OCI-LY7 (cell line): ENCODE data around the gene PAK1. TPM values are rescaled to one million over a fixed set of nuclear protein-coding genes. Genes with fewer than 3 reads are reported as not detected.

ENCODE experiments used
- BruUV-seq: library from RNA; stranded (reverse); fragments of 400-500 nt; replicated peaks from 2 replicates; lab custom pipeline; 2021; lab: Mats Ljungman, UMichigan
- CTCF ChIA-PET: fragments of 300-600 bp; sonication (Branson Sonifier 250); formaldehyde crosslinking; loops from one replicate; lab custom pipeline; 2022; ENCODE audit warnings: antibody characterized with exemption; ENCODE audit not compliant: unreplicated experiment; lab: Charles Lee
- POLR2A ChIA-PET: fragments of 300-600 bp; sonication (Branson Sonifier 250); formaldehyde crosslinking; loops from one replicate; lab custom pipeline; 2022; ENCODE audit warnings: antibody characterized with exemption; lab: Charles Lee
- DNase-seq: peaks from one replicate; pipeline ENCODE4 v3.0.0-alpha.2; 2015; ENCODE audit warnings: low spot score
- H2AFZ ChIP-seq: fragments of 200-600 bp; sonication (generic), shearing (Covaris generic); 2 replicates; pipeline ENCODE4 v1.6.1; 2014; ENCODE audit warnings: mild to moderate bottlenecking, antibody characterized with exemption, low read length, moderate library complexity
- H3K27ac ChIP-seq: fragments of 200-600 bp; sonication (generic); 2 replicates; pipeline ENCODE4 v1.5.1; 2014; ENCODE audit warnings: mixed run types, low read depth, mild to moderate bottlenecking, moderate library complexity, low read length, inconsistent platforms; ENCODE audit not compliant: poor library complexity, severe bottlenecking
- H3K36me3 ChIP-seq: fragments of 200-600 bp; sonication (generic); 2 replicates; pipeline ENCODE4 v1.6.1; 2014; ENCODE audit warnings: mild to moderate bottlenecking, antibody characterized with exemption, low read length, moderate library complexity, mixed read lengths; ENCODE audit not compliant: insufficient read depth
- H3K4me1 ChIP-seq: fragments of 200-600 bp; sonication (generic); 2 replicates; pipeline ENCODE4 v1.5.1; 2014; ENCODE audit warnings: mild to moderate bottlenecking, low read length; ENCODE audit not compliant: insufficient read depth, poor library complexity, severe bottlenecking
- H3K4me2 ChIP-seq: fragments of 200-600 bp; sonication (generic); 2 replicates; pipeline ENCODE4 v1.6.1; 2014; ENCODE audit warnings: mild to moderate bottlenecking, low read length
- H3K4me3 ChIP-seq: fragments of 200-600 bp; sonication (generic); 2 replicates; pipeline ENCODE4 v1.5.1; 2014; ENCODE audit warnings: mild to moderate bottlenecking, low read depth, low read length; ENCODE audit not compliant: poor library complexity, severe bottlenecking
- H3K79me2 ChIP-seq: fragments of 200-600 bp; sonication (generic); 2 replicates; pipeline ENCODE4 v1.6.1; 2016; ENCODE audit warnings: low read depth, mild to moderate bottlenecking, low read length, moderate library complexity, mixed read lengths; ENCODE audit not compliant: insufficient read depth
- H3K9me2 ChIP-seq: fragments of 200-600 bp; sonication (generic); 2 replicates; pipeline ENCODE4 v1.6.1; 2016; ENCODE audit warnings: mild to moderate bottlenecking, low read length, mixed read lengths; ENCODE audit not compliant: insufficient read depth
- H3K9me3 ChIP-seq: fragments of 200-600 bp; sonication (generic); 2 replicates; pipeline ENCODE4 v1.6.1; 2014; ENCODE audit warnings: mild to moderate bottlenecking, mixed run types, low read length, mixed read lengths
- H4K20me1 ChIP-seq: fragments of 200-600 bp; sonication (generic); 2 replicates; pipeline ENCODE4 v1.6.1; 2014; ENCODE audit warnings: mild to moderate bottlenecking, antibody characterized with exemption, low read length, moderate library complexity, mixed read lengths; ENCODE audit not compliant: insufficient read depth
- EZH2phosphoT487 ChIP-seq: fragments of 200-600 bp; sonication (generic); IDR thresholded peaks from 2 replicates; pipeline ENCODE4 v1.6.1; 2018; ENCODE audit warnings: low read depth, borderline replicate concordance, mild to moderate bottlenecking, mixed run types, antibody characterized with exemption, low read length, moderate library complexity, mixed read lengths
- intact Hi-C: fragments of 100-400 bp; cut with micrococcal nuclease; formaldehyde crosslinking; loops from one replicate; pipeline ENCODE4 v1.10.0; 2022; ENCODE audit not compliant: unreplicated experiment
- total RNA-seq, 2 experiments: library from RNA; depleted of rRNA in 1 of 2; stranded (reverse); fragments of >200 nt in 1 of 2; shearing (Covaris generic) in 1 of 2; gene quantifications; 2 replicates each; pipeline ENCODE4 v1.2.3, GENCODE V29; 2014 to 2022
- TF ChIP-seq, protein P1 (sequence below): fragments of 200-600 bp; sonication (generic); conservative IDR thresholded peaks from 2 replicates; pipeline ENCODE4 v1.5.1; 2014; ENCODE audit warnings: mild to moderate bottlenecking, antibody characterized with exemption, low read length, moderate library complexity, mixed read lengths

The PAK1 gene
- total RNA-seq, 2 experiments from 2014 or later: 1.0 to 3.4 TPM

DNA sequence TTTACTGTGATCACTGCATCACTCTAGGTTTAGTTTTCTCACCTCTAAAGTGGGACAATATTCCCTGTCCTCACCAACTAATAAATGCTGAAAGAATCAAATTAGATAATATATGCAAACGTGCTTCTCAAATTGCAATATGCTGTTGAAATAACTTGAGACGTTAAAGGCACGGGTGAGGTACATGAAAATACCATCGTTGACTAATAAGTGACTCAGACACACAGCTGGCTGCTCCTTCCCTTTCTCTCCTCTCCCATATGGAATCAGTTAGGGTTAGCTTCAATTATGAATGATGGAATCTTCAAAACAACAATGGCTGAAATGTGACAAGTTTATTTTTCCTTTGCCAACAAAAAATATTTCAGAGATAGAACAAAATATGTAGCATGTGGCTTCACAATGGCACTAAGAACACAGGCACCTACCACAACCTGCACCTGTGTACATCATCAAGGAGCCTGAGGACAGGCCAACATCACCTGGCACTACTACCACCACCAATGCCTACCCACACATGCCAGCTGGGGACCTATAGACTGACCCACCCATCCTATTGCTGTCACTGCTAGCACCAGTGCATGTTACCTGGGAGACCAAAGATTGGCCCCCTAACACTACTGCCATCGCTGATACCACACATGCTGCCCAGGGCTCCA, 186.2 kb downstream of the PAK1 start:
- no peak overlapping the region for H3K27ac ChIP-seq
- no peaks in the 10 kb centered on the region for H3K36me3 ChIP-seq
- H3K9me2 ChIP-seq: no peaks in the 10 kb centered on the region
- no peak for DNase-seq
- no peak for TF ChIP-seq EZH2phosphoT487
- H3K4me2 ChIP-seq: no peak overlapping the region
- POLR2A ChIA-PET: no interaction called here
- BruUV-seq: no TSS peak
- CTCF ChIA-PET: no interaction called here
- no peak overlapping the region for H2AFZ ChIP-seq
- no peaks in the 10 kb centered on the region for H4K20me1 ChIP-seq
- intact Hi-C loops: no loop called here
- H3K4me1 ChIP-seq: no peaks in the 10 kb centered on the region
- no peaks in the 10 kb centered on the region for H3K79me2 ChIP-seq
- H3K4me3 ChIP-seq: no peak overlapping the region
- H3K9me3 ChIP-seq: no peaks in the 10 kb centered on the region

DNA sequence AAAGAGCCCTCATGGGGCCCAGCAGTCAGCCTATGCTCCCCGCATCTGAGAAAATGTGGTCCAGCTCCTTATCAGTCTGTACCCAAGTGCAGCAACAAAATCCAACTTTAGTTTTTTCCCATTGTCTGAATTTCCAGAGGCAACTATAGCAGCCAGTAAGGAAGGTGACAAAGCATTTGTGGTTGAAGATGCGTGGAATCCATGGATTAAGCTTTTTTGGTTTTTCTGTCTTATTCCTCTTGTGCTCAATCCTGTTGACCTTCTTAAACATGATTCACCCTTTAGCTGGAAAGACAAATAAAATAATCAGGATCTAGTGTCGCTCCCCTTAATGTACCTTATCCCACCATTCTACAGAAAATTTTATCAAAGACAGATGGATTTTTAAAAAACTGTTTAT, 186.8 kb downstream of the PAK1 start:
- BruUV-seq: no TSS peak
- Histone ChIP-seq H3K79me2 (no peaks in the 10 kb centered on the region), H3K9me3 (no peaks in the 10 kb centered on the region), H3K4me1 (no peaks in the 10 kb centered on the region), H3K4me3 (no peak overlapping the region), H3K36me3 (no peaks in the 10 kb centered on the region), H3K27ac (no peak overlapping the region), H2AFZ (no peak overlapping the region), H3K4me2 (no peak overlapping the region), H3K9me2 (no peaks in the 10 kb centered on the region), H4K20me1 (no peaks in the 10 kb centered on the region)
- DNase-seq: no peak
- intact Hi-C loops: no loop called here
- TF ChIP-seq EZH2phosphoT487: no peak
- TF ChIP-seq, protein P1, sequence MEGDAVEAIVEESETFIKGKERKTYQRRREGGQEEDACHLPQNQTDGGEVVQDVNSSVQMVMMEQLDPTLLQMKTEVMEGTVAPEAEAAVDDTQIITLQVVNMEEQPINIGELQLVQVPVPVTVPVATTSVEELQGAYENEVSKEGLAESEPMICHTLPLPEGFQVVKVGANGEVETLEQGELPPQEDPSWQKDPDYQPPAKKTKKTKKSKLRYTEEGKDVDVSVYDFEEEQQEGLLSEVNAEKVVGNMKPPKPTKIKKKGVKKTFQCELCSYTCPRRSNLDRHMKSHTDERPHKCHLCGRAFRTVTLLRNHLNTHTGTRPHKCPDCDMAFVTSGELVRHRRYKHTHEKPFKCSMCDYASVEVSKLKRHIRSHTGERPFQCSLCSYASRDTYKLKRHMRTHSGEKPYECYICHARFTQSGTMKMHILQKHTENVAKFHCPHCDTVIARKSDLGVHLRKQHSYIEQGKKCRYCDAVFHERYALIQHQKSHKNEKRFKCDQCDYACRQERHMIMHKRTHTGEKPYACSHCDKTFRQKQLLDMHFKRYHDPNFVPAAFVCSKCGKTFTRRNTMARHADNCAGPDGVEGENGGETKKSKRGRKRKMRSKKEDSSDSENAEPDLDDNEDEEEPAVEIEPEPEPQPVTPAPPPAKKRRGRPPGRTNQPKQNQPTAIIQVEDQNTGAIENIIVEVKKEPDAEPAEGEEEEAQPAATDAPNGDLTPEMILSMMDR: no peak
- ChIA-PET POLR2A (no interaction called here), CTCF (no interaction called here)

DNA sequence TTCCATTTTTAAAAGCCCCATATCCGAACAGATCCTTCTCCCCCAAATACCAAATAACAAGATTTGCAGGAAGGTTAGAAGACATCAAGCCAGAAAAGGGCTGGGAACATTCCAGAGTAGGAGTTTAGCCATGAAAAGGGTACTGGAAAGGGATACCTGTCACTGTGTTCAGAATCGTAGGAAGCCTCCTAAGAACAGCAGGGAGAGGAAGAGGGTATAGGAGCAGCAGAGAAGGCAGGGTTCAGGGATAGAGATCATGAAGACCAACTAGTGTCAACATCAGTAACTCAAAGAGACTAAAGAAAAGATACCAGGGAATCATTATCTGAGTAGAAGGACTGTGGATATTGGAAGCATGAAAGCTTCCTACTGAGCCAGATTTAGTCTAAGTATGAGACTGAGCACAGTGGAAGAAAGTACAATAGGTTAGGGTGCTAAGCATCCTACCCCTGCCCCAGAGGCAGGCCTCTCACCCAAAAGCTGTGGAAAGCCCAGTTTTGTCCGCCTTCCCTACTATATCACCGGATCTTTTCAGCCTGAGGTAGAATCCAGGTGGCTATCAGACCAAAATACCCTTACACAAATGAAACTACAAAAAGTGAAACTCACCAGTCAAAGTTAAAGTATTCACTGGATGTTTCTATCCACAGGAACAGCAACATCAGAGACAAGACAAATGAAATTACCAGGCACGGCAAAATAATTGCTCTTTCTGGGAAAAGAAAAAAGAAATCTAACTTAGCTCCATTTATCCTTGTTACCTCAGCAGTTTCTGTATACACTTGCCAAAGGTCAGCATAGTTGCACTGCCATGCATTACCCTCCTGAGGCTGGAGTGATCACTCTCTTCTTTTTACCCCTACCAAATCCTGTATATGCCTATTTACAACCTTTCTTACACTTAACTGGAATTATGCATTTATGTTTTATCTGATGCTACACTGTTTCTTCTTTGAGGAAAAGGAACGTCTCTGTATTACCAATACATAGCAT, 189.1 kb downstream of the PAK1 start:
- H4K20me1 ChIP-seq: no peaks in the 10 kb centered on the region
- no peak for TF ChIP-seq EZH2phosphoT487
- TF ChIP-seq, protein P1: no peak
- DNase-seq: no peak
- intact Hi-C loops: no loop called here
- ChIA-PET POLR2A (interaction anchor here (1.0 kb wide), 1 partner anchor 21 kb away, joined by 3 read pairs; no protein-coding TSS in a partner anchor), CTCF (no interaction called here)
- H3K79me2 ChIP-seq: no peaks in the 10 kb centered on the region
- H3K4me2 ChIP-seq: no peak overlapping the region
- no peaks in the 10 kb centered on the region for H3K9me3 ChIP-seq
- no TSS peak for BruUV-seq
- no peaks in the 10 kb centered on the region for H3K4me1 ChIP-seq
- no peaks in the 10 kb centered on the region for H3K9me2 ChIP-seq
- H2AFZ ChIP-seq: no peak overlapping the region
- no peaks in the 10 kb centered on the region for H3K36me3 ChIP-seq
- no peak overlapping the region for H3K4me3 ChIP-seq
- no peak overlapping the region for H3K27ac ChIP-seq
